GM12878 (cell line): ENCODE measurements around the gene ATP6V1C2. TPM values are rescaled to one million over a fixed set of nuclear protein-coding genes. Genes with fewer than 3 reads are reported as not detected.
"Not testable (repeated sequence)": the region's sequence is repeated elsewhere in the genome, so short reads cannot be mapped to it uniquely, and the experiment has no call there.

ENCODE experiments used
- ATAC-seq: fragments of 200-7000 bp; cut with Tn5 transposase; 3 replicates; pipeline ENCODE4 v1.9.1; 2020; ENCODE audit warnings: mild to moderate bottlenecking, moderate library complexity
- BruUV-seq: library from RNA; stranded (reverse); fragments of 400-500 nt; replicated peaks from 2 replicates; lab custom pipeline; 2021; lab: Mats Ljungman, UMichigan
- CTCF ChIA-PET: fragments of 300-600 bp; sonication (Branson Sonifier 250); formaldehyde crosslinking; extraction: SDS; loops from one replicate; lab custom pipeline; 2021; ENCODE audit warnings: inconsistent platforms; lab: Yijun Ruan, JAX
- POLR2A ChIA-PET: fragments of 350-600 bp; formaldehyde crosslinking; extraction: SDS; loops from one replicate; lab custom pipeline; 2021; ENCODE audit warnings: inconsistent platforms; lab: Charles Lee
- RAD21 ChIA-PET: fragments of 300-600 bp; sonication (Branson Sonifier 250); formaldehyde crosslinking; loops from one replicate; lab custom pipeline; 2023; ENCODE audit warnings: antibody characterized with exemption; ENCODE audit not compliant: unreplicated experiment; lab: Charles Lee
- SMC1A ChIA-PET: fragments of 300-600 bp; sonication (Branson Sonifier 250); formaldehyde crosslinking; loops from one replicate; lab custom pipeline; 2023; ENCODE audit not compliant: unreplicated experiment, uncharacterized antibody; lab: Charles Lee
- DNase-seq: peaks from one replicate; pipeline ENCODE4 v3.0.0-alpha.2; 2011; ENCODE audit warnings: low read depth, low spot score
- FAIRE-seq: peaks from 3 replicates; lab custom pipeline; 2011; peaks lifted over from hg19 to GRCh38; lab: Jason Lieb, UNC
- H2AFZ ChIP-seq: 2 replicates; pipeline ENCODE4 v1.6.0; 2011; ENCODE audit warnings: low read depth, low read length, control low read depth; ENCODE audit not compliant: control insufficient read depth
- H3K27ac ChIP-seq: 2 replicates; pipeline ENCODE4 v1.5.1; 2011; ENCODE audit warnings: control low read depth; ENCODE audit not compliant: control insufficient read depth, insufficient read depth
- H3K27me3 ChIP-seq, 2 experiments: replicated peaks in 1 of 2; 2 replicates each; pipeline versions ENCODE4 v1.6.0 to v1.6.1; 2011; ENCODE audit warnings: low read length in 1 of 2; ENCODE audit not compliant: control insufficient read depth in 2 of 2, insufficient read depth in 2 of 2
- H3K36me3 ChIP-seq, 2 experiments: 2 replicates each; pipeline ENCODE4 v1.5.1; 2011; ENCODE audit warnings: low read length in 1 of 2; ENCODE audit not compliant: control insufficient read depth in 2 of 2, insufficient read depth in 2 of 2
- H3K4me1 ChIP-seq: 2 replicates; pipeline ENCODE4 v1.6.1; 2011; ENCODE audit warnings: mild to moderate bottlenecking, low read length, moderate library complexity, mixed read lengths; ENCODE audit not compliant: control insufficient read depth, insufficient read depth
- H3K4me2 ChIP-seq: 2 replicates; pipeline ENCODE4 v1.6.0; 2011; ENCODE audit warnings: control low read depth; ENCODE audit not compliant: control insufficient read depth, insufficient read depth
- H3K4me3 ChIP-seq: fragments of 200-600 bp; sonication (generic); 2 replicates; pipeline ENCODE4 v1.5.1; 2016
- H3K79me2 ChIP-seq: 2 replicates; pipeline ENCODE4 v1.6.0; 2011; ENCODE audit warnings: low read length; ENCODE audit not compliant: control insufficient read depth, insufficient read depth
- H3K9ac ChIP-seq: 2 replicates; pipeline ENCODE4 v1.8.0; 2011; ENCODE audit warnings: low read length, control low read depth, mixed read lengths; ENCODE audit not compliant: control insufficient read depth, insufficient read depth
- H3K9me3 ChIP-seq: replicated peaks from 3 replicates; pipeline ENCODE4 v1.5.1; 2011; ENCODE audit warnings: mild to moderate bottlenecking, low read length; ENCODE audit not compliant: control insufficient read depth, insufficient read depth
- H4K20me1 ChIP-seq: 2 replicates; pipeline ENCODE4 v1.6.0; 2011; ENCODE audit not compliant: control insufficient read depth, insufficient read depth
- E2F8 ChIP-seq: fragments of 450-650 bp; IDR thresholded peaks from 2 replicates; pipeline ENCODE4 v1.6.1; 2018; ENCODE audit warnings: mild to moderate bottlenecking, low read depth, moderate library complexity; ENCODE audit not compliant: partially characterized antibody
- NR2C2 ChIP-seq: IDR thresholded peaks from 2 replicates; pipeline ENCODE4 v1.6.1; 2011; ENCODE audit warnings: borderline replicate concordance, low read depth; ENCODE audit not compliant: control insufficient read depth, insufficient read length
- WGBS: methylation state at CpG from one replicate; pipeline ENCODE4 v1.1.6; 2016; ENCODE audit warnings: low lambda C conversion rate; ENCODE audit not compliant: insufficient replicate concordance, insufficient coverage; ENCODE audit errors: missing lambda C conversion rate; 5-methylcytosine and 5-hydroxymethylcytosine counted together
- in situ Hi-C: fragments of 300-500 bp; cut with MboI; formaldehyde crosslinking; loops from 9 replicates; pipeline ENCODE4 v1.14.3; 2018; ENCODE audit warnings: mixed read lengths
- intact Hi-C: fragments of 100-400 bp; cut with micrococcal nuclease; formaldehyde crosslinking; loops from one replicate; pipeline ENCODE4 v1.14.2; 2022; ENCODE audit not compliant: unreplicated experiment
- polyA plus RNA-seq, 11 experiments: library from polyadenylated mRNA; depleted of rRNA in 4 of 11; unstranded in 6 of 11; stranded (reverse) in 5 of 11; fragments of >200 nt; fragmentation: Nextera tagmentation in 4 of 11; fragmentation: Illumina TruSeq in 1 of 11; extraction: Ambion mirVana in 4 of 11; extraction: Trizol in 1 of 11; gene quantifications; 1 replicate in 1 of 11; 2 replicates in 10 of 11; pipeline versions ENCODE4 v1.2.1 to v1.2.3, GENCODE V29; 2011 to 2016; ENCODE audit warnings: inconsistent platforms in 2 of 11, missing spikeins in 2 of 11, low read depth in 1 of 11
- total RNA-seq, 4 experiments: library from RNA; depleted of rRNA in 3 of 4; stranded (reverse); fragments of >200 nt in 3 of 4; fragmentation: Illumina TruSeq in 1 of 4; extraction: Trizol in 1 of 4; gene quantifications; 2 replicates each; pipeline versions ENCODE4 v1.2.1 to v1.2.3, GENCODE V29; 2013 to 2021

Gene ATP6V1C2
- total and polyA plus RNA-seq, 10 of the 15 experiments (the other 5 are each of a cell fraction or from before 2014, with no cell fraction given): 0.04 to 1.5 (median 0.24) TPM; not detected in 1

GRCh38 chr2:10817413-10817812, 96.0 kb downstream of the ATP6V1C2 start:
- intact Hi-C loops: loop anchor here (10.0 kb wide), 1 partner anchor 927 kb away; the partner anchor contains the start of gene LPIN1
- SMC1A ChIA-PET: interaction anchor here (0.6 kb wide), 1 partner anchor 611 kb away, joined by 3 read pairs; no protein-coding TSS in a partner anchor
- no TSS peak for BruUV-seq
- in situ Hi-C loops: no loop called here
- peaks cover under 1% of the 10 kb centered on the region; the same call in 1 of the 2 replicates for H3K79me2 ChIP-seq
- H2AFZ ChIP-seq: no peak overlapping the region
- H3K4me2 ChIP-seq: no peak overlapping the region
- H3K4me3 ChIP-seq: no peak overlapping the region
- H4K20me1 ChIP-seq: no peaks in the 10 kb centered on the region
- POLR2A ChIA-PET: no interaction called here
- no peaks in the 10 kb centered on the region for H3K36me3 ChIP-seq
- H3K4me1 ChIP-seq: peaks cover 3% of the 10 kb centered on the region
- WGBS: 12% methylated on average over 5 of the region's 5 CpGs
- ATAC-seq (no peak), FAIRE-seq (no peak), DNase-seq (no peak)
- RAD21 ChIA-PET: interaction anchor here (1.0 kb wide), 1 partner anchor 72 kb away, joined by 3 read pairs; no protein-coding TSS in a partner anchor
- no peak for TF ChIP-seq NR2C2
- TF ChIP-seq E2F8: no peak
- H3K9me3 ChIP-seq: no peaks in the 10 kb centered on the region
- no peaks in the 10 kb centered on the region; a peak in 3 of 4 replicates for H3K27me3 ChIP-seq
- CTCF ChIA-PET: interaction anchor here (0.9 to 3.2 kb wide), 3 partner anchors 15 to 307 kb away, joined by 3 to 10 read pairs (median 3); no protein-coding TSS in a partner anchor
- no peak overlapping the region for H3K27ac ChIP-seq
- no peak overlapping the region for H3K9ac ChIP-seq

- POLR2A ChIA-PET, H2AFZ ChIP-seq, H4K20me1 ChIP-seq, H3K4me3 ChIP-seq, H3K27ac ChIP-seq, H3K79me2 ChIP-seq, in situ Hi-C loops, H3K36me3 ChIP-seq, BruUV-seq, FAIRE-seq, H3K4me1 ChIP-seq, DNase-seq, H3K27me3 ChIP-seq, ATAC-seq, H3K9me3 ChIP-seq, H3K9ac ChIP-seq, H3K4me2 ChIP-seq: not testable (repeated sequence)
- RAD21 ChIA-PET: interaction anchor here (1.0 kb wide), 1 partner anchor 73 kb away, joined by 3 read pairs; no protein-coding TSS in a partner anchor
- intact Hi-C loops: loop anchor here (10.0 kb wide), 1 partner anchor 926 kb away; the partner anchor contains the start of gene LPIN1
- WGBS: 51% methylated on average over 3 of the region's 3 CpGs
- SMC1A ChIA-PET: interaction anchor here (0.6 kb wide), 1 partner anchor 611 kb away, joined by 3 read pairs; no protein-coding TSS in a partner anchor
- CTCF ChIA-PET: interaction anchor here (0.6 to 3.2 kb wide), 3 partner anchors 15 to 660 kb away, joined by 3 to 10 read pairs (median 4); no protein-coding TSS in a partner anchor
Observed at GRCh38 chr2:10818305-10818704, 96.9 kb downstream of the ATP6V1C2 start.
